Choroid plexus epithelial cell (primary cell): ENCODE data around the gene CAPN14.
A peak's percentile ranks its signal among the peaks of the same experiment; 100 is the strongest.

Source experiments
- DNase-seq: peaks from one replicate; pipeline ENCODE4 v3.0.0-alpha.2; 2010; ENCODE audit warnings: low read depth
- H3K4me3 ChIP-seq: 2 replicates; pipeline ENCODE4 v1.5.1; 2011; ENCODE audit warnings: low read depth, mild to moderate bottlenecking, control low read depth, low read length, moderate library complexity
- CTCF ChIP-seq: conservative IDR thresholded peaks from 2 replicates; pipeline ENCODE4 v1.5.1; 2011; ENCODE audit warnings: low read depth, mild to moderate bottlenecking, control low read depth, inconsistent platforms, low read length, moderate library complexity

CAPN14 gene

GRCh38 chr2:31137211-31138036, 79.9 kb downstream of the CAPN14 start:
- no peak for TF ChIP-seq CTCF
- peak; percentile 1 for DNase-seq
- peak overlapping the region; percentile 46 for H3K4me3 ChIP-seq

GRCh38 chr2:31136732-31137131, 80.6 kb downstream of the CAPN14 start:
- no peak overlapping the region for H3K4me3 ChIP-seq
- DNase-seq = no peak
- no peak for TF ChIP-seq CTCF

- TF ChIP-seq CTCF = no peak
- no peak overlapping the region for H3K4me3 ChIP-seq
- DNase-seq = no peak
These were observed 81.3 kb downstream of the CAPN14 start for GRCh38 chr2:31136000-31136399.

- TF ChIP-seq CTCF = no peak
- no peak overlapping the region for H3K4me3 ChIP-seq
- DNase-seq = no peak
These were observed 82.8 kb downstream of the CAPN14 start for GRCh38 chr2:31134480-31134879.

- no peak overlapping the region for H3K4me3 ChIP-seq
- TF ChIP-seq CTCF = no peak
- no peak for DNase-seq
These were observed 84.5 kb downstream of the CAPN14 start for GRCh38 chr2:31132786-31133185.

- TF ChIP-seq CTCF = no peak
- no peak for DNase-seq
- no peak overlapping the region for H3K4me3 ChIP-seq
These were observed 85.4 kb downstream of the CAPN14 start for GRCh38 chr2:31131871-31132270.
